GM18498 (cell line): ENCODE measurements around the gene LAP3.
A peak's percentile ranks its signal among the peaks of the same experiment; 100 is the strongest.
"Not testable (repeated sequence)": the region's sequence is repeated elsewhere in the genome, so short reads cannot be mapped to it uniquely, and the experiment has no call there.

Source experiments
- ATAC-seq: cut with Tn5 transposase; IDR thresholded peaks from one replicate; pipeline ENCODE4 v1.9.1; 2021; ENCODE audit warnings: mild to moderate bottlenecking, moderate library complexity; ENCODE audit not compliant: unreplicated experiment

Gene LAP3

DNA sequence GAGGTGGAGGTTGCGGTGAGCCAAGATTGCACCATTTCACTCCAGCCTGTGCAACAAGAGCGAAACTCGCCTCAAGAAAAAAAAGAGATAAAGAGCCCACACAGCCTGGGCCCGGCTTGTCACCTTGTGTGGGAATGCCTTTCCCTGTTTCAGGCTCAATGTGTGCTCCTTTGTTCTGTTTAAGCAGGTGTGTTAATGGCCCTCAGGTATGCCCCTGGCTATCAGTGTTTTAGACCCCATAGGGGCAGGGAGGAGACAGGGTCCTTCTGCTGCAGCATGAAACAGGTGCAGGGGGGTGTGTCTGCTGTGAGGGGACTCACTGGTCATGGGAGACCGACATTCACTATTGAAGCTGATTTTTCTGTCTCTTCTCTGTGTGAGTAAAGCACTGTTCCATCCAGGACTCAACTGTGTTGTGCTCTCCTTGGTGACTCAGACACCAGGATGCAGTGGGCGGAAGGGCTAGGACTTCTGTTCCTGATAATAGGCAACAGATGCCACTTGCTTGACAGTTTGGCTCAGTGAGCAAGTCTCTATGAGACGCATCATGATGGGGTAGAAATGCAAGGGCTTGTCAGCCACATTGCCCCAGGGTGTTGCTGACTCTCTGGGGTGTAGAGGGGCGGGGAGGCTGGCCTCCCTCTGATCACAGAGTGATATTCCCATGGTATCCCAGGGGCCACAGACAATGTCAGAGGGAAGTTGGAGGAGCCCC lies 15.6 kb upstream of the LAP3 start:
- ATAC-seq: no peak

DNA sequence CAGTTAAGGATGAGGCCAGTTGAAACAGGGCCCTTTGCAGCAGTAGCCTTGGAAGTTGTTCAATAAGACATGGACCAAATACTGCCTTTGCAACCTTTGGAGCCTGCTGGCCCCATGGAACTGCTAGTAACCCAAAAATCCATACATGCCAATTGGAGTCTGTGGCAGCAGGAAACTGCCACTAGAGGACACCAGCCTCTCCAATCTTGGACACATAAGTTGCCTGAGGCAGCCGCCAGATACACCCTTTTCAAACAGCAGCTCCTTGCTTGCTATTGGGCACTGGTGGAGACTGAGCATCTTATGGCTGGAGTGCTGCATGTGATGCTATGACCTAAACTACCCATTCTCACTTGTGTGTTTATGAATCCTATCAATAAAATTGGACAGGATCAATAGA lies 14.8 kb upstream of the LAP3 start:
- no peak for ATAC-seq

DNA sequence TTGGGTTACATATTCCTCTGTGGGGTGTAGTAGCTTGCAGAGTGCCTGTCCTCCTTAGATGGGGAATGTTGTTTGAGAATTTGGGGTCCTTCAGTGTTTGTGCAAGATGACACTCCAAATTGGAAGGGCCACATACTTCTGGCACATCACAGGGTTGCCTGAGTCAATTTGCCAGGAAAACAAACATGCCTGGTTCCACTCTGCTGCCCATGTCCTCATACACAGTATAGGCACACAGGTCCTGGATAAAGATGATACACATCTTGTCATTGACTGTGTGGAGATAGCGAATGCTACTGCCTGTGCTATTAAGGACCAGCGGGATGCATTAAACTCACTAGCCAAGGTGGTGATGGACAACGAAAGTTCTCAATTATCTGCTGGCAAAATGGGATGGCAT lies 11.2 kb upstream of the LAP3 start:
- no peak for ATAC-seq

DNA sequence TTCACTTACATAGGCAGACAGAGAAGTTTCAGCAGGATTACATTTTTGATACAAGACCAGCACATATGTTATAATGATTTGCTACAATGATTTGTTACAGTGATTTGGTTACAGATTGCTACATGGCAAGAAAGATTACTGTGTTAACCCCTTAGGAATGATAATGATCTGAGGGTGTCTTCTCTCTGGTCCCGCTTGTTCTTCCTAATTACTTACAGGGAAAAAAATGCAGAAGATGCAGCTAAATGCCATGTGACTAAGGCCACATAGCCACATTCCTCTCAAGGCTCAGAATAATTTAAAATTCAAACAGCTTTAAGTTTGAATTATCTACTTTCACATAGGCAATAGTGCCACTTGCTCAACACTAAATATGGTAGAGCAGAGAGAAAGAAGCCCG lies 9.7 kb upstream of the LAP3 start:
- ATAC-seq: no peak

DNA sequence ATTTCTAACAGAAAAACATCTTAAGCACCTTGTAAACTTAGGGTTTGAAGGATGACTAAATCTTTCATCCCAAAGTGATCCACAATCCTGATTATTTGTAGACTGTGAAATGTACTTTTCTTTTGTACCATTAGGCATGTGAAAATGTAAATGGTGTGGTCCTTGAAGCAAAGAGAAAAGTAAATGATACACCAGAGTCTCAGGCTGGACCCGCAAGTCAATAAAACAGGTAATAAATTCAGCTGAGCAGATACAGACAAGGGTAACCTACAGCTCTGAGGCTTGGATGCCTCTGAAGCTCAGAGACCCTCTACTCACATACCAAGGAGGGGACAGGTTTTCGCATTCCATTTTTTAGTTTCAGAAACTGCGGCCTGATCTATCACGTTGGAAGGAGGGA lies 2.8 kb upstream of the LAP3 start:
- ATAC-seq: no peak

DNA sequence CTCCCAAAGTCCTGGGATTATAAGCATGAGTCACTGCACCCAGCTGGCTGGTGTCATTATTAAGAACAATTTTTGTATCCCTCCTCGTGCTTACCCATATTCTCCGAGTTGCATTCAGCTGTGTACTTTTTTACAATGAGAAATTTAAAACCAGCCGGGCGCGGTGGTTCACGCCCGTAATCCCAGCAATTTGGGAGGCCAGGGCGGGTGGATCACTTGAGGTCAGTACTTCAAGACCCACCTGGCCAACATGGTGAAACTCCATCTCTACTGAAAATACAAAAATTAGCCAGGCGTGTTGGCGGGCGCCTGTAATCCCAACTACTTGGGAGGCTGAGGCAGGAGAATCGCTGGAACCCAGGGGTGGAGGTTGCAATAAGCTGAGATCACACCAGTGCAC lies 1.8 kb upstream of the LAP3 start:
- ATAC-seq: not testable (repeated sequence)

DNA sequence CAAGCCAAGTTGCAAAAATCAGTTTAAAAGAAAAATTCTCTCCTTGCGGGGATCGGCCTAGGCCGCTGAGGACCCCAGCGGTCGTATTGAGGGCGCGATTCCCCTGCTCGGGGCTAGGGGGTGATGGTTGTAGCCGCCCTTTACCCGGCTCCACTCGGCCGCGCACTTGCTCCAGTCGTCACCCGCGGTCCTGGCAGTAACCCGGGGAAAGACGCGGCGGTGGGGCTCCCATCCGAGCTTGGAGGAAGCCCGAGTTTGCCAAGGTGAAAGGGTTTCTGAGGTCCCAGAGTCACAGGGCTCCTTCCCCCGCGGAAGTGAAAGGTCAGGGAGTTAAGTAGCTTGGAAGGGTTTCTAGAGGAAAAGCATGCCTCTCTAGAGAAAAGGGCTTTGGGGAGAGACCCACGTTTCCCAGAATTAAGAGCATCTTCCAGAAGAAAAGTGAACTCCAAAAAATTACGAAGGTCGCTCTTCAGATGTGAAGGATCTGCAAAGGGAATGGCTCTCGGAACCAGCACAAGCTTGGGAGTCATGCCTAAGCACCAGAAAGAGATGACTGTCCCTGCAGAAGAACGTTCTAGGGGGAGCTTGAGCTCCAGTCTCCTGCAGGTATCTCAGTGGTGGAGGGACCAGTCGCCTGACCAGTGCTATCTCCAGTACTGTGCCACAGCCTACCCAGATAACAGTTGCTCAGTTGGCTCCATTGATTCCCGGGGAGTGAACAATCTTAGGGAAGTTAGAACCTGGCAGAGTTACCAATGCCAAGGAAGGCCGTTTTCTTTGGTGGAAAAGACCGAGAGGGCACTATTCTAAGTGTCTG lies 875 bp downstream of the LAP3 start:
- peak; percentile 18 for ATAC-seq

DNA sequence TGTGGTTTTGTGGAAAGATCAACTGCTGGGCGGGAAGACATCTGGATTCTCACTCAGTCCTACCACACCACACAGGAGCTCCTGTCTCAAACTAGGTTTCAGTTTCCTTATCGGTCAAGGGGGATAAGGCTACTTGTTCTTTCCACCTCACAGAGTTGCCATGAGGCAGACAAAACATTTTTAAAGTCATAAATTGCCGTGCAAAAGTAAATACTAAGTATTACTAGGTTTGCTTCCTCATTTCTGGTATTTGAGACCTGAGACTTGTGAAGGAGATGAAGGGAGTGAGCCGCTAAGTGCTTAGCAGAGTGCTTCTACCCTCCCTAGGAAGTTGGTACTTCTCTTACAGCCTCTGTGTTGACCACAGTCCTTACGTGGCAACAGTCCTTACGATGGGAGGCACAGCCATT lies 1.5 kb downstream of the LAP3 start:
- ATAC-seq: peak; percentile 31

DNA sequence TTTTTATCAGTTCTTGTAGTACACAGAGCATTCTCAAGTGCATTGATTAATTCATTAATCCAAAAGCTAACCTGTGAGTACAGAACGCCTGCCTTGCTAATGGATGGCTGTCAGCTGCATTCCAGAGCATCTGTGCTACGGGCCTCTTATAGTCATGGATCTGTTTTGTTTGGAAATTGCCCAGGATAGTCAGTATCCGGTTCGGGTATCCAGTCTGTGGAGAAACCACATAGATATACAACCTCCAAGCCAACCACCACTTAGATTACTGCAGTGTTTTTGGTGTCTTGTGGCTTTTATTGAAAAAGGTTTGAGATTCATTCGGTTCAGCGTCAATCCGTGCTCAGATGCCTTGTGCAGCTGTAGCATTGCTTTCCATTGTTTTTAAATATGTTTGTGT lies 4.0 kb downstream of the LAP3 start:
- ATAC-seq: no peak

DNA sequence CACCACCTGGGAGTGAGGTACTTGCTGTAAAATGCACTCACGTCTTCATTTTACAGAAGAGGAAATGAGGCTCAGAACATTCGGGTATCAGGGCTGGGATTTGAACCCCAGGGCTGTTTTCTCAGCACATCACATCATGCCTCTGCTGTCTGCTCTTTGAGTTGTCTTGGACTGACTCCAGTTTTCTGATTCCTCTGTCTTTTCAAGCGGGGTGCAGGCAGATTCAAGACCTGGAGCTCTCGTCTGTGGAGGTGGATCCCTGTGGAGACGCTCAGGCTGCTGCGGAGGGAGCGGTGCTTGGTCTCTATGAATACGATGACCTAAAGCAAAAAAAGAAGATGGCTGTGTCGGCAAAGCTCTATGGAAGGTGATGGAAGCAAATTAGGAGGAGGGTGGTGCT lies 6.3 kb downstream of the LAP3 start:
- no peak for ATAC-seq

DNA sequence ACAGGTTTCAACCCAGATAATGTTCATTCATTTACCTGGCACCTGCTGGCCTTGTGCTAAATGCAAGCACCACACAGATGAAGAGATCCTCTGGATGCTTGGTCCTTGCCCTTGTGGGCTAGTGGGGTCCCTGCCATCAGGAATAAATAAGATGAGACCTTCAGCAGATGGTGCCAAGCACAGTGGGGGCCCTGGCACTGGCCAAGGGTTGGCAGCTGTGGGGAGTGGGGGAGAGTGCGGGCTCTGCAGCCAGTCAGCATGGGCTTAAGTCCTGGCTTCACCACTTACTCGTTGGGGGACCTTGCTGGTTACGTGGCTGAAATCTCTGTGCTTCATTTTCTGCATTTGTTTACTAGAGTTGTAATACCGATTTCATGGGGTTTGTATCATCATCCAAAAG lies 6.9 kb downstream of the LAP3 start:
- ATAC-seq: no peak

DNA sequence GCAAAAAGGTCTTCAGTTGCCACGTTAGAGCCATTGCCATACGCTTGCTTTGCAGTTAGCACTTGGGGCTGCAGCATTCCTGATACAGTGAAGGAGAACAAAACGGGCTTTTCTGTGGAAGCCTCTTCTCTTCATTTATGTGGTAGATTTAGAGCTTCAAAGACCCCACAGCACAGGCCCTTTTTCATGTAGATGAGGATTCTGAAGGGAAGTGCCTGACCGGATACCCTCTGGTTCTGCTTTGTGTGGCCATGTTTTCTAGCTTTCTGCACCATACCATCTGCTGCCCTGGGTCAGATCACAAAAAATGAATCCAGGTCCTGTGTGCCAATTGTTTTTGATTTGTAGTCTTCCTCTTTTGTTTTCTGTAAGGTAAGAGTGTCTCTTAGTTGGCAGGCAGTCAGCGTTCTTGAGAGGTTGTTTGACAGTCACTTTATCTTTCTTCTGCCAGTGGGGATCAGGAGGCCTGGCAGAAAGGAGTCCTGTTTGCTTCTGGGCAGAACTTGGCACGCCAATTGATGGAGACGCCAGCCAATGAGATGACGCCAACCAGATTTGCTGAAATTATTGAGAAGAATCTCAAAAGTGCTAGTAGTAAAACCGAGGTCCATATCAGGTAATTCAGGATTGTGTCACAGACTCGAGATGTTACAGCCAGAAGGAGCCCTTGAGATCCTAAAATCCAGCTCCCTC lies 7.7 kb downstream of the LAP3 start:
- no peak for ATAC-seq

DNA sequence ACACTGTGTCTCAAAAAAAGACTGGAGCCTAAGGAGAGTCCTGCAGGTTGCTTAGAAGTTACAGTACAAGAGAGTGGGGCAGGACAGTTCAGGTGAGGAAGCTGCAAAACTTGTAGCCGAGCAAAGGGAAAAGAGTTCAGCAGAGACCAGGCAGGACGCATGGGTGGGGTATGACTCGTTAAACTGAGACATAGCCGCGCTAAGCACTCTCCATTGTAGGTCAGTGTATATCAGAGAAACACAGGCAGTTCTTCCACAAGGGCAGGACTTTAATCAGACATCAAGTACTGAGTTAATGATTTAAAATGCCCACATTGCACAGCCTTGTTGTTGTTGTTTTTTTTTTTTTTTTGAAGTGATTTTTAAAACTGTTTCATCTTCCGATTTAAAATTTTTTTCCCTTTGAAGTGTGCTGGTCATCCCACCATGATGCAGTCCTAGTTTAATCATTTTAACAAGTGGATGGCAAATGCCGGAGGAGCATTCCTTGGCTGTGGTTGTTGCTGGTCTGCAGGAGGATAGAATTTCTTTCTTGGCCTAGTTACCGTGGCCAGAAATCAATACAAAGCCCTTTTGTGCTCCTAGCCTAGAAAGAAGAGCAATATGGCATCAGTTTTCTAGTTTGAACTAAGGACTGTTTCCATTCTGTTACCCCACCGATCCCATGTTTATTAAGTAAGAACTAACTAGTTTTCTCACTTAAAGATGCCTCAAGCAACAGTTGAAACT lies 10.3 kb downstream of the LAP3 start:
- ATAC-seq: no peak

DNA sequence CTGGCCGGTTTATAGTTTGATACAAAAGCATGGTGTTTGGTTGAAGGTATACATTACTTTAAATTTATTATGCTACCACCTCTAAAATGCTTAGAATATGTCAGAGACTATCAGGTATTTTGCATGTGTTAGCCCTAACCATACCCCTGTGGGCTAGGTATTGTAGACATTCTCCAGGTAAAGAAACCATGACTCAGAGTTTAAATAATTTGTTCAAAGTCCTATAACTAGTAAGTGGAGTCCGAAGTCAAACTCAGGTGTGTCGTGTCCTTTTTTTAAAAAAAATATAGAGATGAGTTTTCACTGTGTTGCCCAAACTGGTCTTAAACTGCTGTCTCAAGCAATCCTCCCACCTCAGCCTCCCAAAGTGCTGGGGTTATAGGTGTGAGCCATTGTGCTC lies 12.4 kb downstream of the LAP3 start:
- no peak for ATAC-seq

DNA sequence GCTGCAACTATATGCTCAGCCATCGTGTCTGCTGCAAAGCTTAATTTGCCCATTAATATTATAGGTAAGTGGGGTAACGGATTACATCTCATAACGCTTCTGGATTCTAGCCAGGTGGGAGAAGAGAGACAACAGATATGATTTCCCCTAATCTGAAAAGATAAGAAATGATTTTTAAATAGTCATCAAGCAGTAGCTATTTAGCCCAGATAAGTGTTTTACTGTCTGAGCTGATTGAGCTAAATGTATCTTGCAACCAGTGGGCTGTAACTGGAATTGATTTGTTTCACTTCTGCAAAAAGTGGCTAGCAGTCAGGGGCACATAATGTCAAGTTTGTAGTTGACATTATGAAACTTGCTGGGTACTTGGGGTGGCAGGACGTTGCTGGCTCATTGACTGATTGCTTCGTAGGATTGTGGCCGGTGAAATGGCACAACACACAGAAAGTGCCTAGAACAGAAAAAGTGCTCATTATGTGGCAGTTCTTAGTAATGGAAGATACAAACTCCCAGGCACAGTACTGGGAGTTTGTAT lies 18.5 kb downstream of the LAP3 start:
- ATAC-seq: peak; percentile 96

DNA sequence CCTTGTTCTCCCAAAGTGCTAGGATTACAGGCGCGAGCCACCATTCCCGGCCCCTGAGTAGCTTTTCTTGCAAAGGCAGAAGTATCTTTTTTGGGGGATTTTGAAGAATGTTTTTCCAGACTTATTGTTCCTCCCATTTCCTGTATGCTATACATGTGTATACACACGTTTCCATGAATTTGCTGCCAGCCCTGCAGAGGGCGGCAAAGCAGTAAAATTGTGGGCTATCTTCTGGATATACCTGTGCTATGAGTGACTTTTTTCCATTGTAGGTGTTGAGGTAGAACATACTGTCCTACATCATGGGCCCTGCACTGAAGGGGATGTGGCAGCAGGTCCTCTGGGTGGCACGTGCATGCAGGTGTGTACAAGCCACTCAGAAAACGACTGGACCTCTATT lies 20.5 kb downstream of the LAP3 start:
- no peak for ATAC-seq

DNA sequence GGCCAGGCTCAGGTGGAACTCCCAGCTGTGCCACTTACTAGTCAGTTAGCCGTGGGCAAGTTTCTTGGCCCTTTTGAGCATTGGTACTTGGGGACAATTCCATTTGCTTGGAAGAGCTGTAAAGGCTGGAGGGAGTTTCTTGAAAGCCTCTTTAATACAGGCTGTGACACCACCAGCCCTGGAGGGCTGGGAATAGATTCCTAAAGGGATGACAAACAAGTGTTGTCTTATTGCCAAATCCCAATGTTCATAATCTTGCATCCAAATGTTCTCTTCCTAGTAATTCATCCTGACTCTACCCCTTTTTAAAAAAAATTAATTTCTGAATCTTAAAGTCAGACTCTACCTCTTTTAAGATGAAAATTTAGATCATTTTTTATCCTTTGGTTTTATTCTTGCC lies 22.8 kb downstream of the LAP3 start:
- no peak for ATAC-seq

DNA sequence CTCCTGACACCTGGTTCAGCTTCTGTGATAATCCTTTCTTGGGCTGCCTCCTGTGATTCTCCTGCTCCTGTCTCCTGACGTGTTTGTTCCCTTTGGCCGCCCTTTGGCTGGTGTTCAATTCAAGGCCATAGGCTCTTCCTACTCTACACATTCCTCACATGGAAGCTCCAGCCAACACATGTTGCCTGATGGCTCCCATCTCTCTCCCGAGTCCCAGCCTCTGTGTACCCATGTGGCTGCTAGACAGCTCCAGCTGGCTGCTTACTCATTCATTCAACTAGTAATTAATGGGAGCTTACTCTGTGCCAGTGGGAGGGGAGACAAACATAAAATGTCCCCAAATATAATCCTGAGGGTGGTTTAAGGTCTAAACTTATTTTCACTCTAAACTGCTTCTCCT lies 28.2 kb downstream of the LAP3 start:
- ATAC-seq: no peak

DNA sequence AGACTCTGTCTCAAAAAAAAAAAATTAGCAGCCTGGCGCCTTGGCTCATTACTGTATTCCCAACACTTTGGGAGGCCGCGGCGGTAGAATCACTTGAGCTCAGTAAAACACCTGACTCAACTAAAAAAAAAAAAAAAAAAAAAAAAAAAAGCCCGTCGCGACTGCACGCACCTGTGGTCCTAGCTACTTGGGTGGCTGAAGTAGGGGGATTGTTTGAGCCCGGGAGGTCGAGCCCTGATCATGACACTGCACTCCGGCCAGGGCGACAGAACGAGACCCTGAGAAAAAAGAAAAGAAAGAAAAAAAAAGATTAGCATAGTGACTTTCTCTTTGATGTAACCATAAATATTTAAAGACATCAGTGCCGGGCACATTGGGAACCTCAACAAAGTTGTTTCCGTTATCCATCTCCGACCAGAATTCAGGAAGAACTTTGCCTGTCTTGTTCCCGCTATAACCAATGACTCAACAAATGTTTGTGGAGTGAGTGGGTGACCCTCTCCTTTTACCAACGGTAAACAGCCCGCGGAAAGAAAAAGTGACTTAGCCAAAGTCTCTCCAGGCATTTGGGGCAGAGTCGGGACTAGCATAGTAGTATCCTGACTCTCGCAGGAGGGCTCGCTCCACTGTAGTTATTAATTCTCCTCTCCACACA lies 36.9 kb downstream of the LAP3 start:
- ATAC-seq: peak; percentile 59
